Liver (tissue), 3 donors: ENCODE data around the gene MCF2.

Experiments used
- ATF3 ChIP-seq: IDR thresholded peaks from 2 replicates; pipeline ENCODE4 v1.6.1; 2016; ENCODE audit warnings: antibody characterized with exemption
- CTCF ChIP-seq: fragments of 150-350 bp; IDR thresholded peaks from 2 replicates; pipeline ENCODE4 v1.5.1; 2017; ENCODE audit warnings: improper control_type of control experiment, low read depth, low read length; ENCODE audit not compliant: missing input control
- EGR1 ChIP-seq, 2 donors: IDR thresholded peaks; 2 replicates each; pipeline ENCODE4 v1.6.1; 2016 to 2018; ENCODE audit warnings: antibody characterized with exemption in 2 of 2, low read depth in 2 of 2
- FOXA1 ChIP-seq: IDR thresholded peaks from 2 replicates; pipeline ENCODE4 v1.6.1; 2016; ENCODE audit warnings: antibody characterized with exemption
- GABPA ChIP-seq, 2 donors: IDR thresholded peaks in 1 of 2; conservative IDR thresholded peaks in 1 of 2; 2 replicates each; pipeline ENCODE4 v1.6.1; 2016; ENCODE audit warnings: antibody characterized with exemption in 2 of 2, mild to moderate bottlenecking in 1 of 2, moderate library complexity in 1 of 2
- JUND ChIP-seq, 2 donors: IDR thresholded peaks; 2 replicates each; pipeline ENCODE4 v1.6.1; 2016; ENCODE audit warnings: antibody characterized with exemption in 2 of 2
- MAX ChIP-seq: IDR thresholded peaks from 2 replicates; pipeline ENCODE4 v1.6.1; 2016; ENCODE audit warnings: antibody characterized with exemption
- NR2F2 ChIP-seq: IDR thresholded peaks from 2 replicates; pipeline ENCODE4 v1.6.1; 2016; ENCODE audit warnings: antibody characterized with exemption
- RAD21 ChIP-seq, 2 donors: IDR thresholded peaks; 2 replicates each; pipeline ENCODE4 v1.6.1; 2016; ENCODE audit warnings: antibody characterized with exemption in 2 of 2, mild to moderate bottlenecking in 2 of 2
- REST ChIP-seq: IDR thresholded peaks from 2 replicates; pipeline ENCODE4 v1.6.1; 2016; ENCODE audit warnings: antibody characterized with exemption, mild to moderate bottlenecking
- RXRA ChIP-seq, 2 donors: IDR thresholded peaks; 2 replicates each; pipeline ENCODE4 v1.6.1; 2017 to 2018; ENCODE audit warnings: antibody characterized with exemption in 2 of 2, mild to moderate bottlenecking in 1 of 2
- SP1 ChIP-seq: IDR thresholded peaks from 2 replicates; pipeline ENCODE4 v1.6.1; 2018; ENCODE audit warnings: antibody characterized with exemption, mild to moderate bottlenecking
- TAF1 ChIP-seq: conservative IDR thresholded peaks from 2 replicates; pipeline ENCODE4 v1.6.1; 2016; ENCODE audit warnings: antibody characterized with exemption, mild to moderate bottlenecking
- ZBTB33 ChIP-seq: IDR thresholded peaks from 2 replicates; pipeline ENCODE4 v1.6.1; 2016; ENCODE audit warnings: antibody characterized with exemption
- donor health status: healthy.
- donor health status: healthy.

GRCh38 chrX:139691843-139692505 is 16.0 kb downstream of the MCF2 start:
- TF ChIP-seq CTCF (no peak), REST (no peak), JUND (IDR thresholded peaks at IDR 0.05) (no peak), EGR1 (IDR thresholded peaks at IDR 0.05; ENCODE audit: low read depth in 2 of 2) (no peak), ZBTB33 (no peak), TAF1 (no peak), ATF3 (no peak), SP1 (no peak), RAD21 (IDR thresholded peaks at IDR 0.05) (no peak), FOXA1 (no peak), GABPA (IDR thresholded peaks at IDR 0.05 in 1 of 2, conservative IDR thresholded peaks at IDR 0.05 in 1 of 2) (no peak), MAX (no peak), RXRA (IDR thresholded peaks at IDR 0.05) (no peak), NR2F2 (no peak)
